ENCODE measurements around the gene SOD1. TPM values are rescaled to one million over a fixed set of nuclear protein-coding genes. Genes with fewer than 3 reads are reported as not detected.
A peak's percentile ranks its signal among the peaks of the same experiment; 100 is the strongest.

SOD1 gene
- total RNA-seq, 1 experiment from 2014 or later: 380 TPM

DNA sequence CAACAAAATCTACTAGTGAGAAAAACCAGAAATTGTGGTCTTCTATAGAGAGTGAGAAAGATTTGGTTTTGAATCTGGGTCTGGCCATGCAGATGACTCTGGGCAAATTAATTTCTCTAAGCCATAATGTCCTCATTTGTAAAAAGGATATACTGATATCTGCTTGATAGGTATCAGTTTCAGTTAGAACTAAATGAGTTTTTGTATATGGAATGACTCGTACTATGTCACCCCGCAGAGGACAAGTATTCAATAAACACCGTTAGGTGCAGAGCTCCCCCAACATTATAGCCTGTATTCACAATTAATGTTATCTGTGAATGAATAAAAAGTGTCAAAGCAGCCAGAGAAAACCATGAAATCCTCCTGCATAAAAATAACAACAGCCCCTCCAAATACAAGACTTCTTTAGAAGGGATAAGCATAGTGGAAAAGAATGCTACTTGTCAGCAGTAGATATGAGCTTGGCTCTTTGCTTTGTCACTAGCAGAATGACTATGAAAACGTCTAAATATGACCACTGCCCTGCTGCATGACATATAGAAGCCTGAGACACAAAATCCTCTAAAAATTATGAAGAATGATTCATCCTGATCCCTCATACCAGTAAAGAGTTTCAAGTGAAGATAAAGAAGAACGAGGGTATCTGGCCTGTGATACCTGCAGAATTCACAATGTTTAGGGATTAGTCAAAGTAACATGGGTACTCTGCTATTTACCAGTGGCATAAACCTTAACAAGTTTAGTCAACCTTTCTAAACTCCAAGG is 54.7 kb downstream of the SOD1 start:
- no peak overlapping the region for H3K4me3 ChIP-seq (ENCODE audit: low read depth, low read length, poor library complexity, severe bottlenecking)
- H3K9me3 ChIP-seq (ENCODE audit: low read depth, low read length, poor library complexity, severe bottlenecking): no peaks in the 10 kb centered on the region
- intact Hi-C loops (cut with micrococcal nuclease; ENCODE audit: unreplicated experiment): no loop called here
- ChIA-PET CTCF (no interaction called here), POLR2A (ENCODE audit: low non-redundant PET) (no interaction called here)
- peak; percentile 22 for DNase-seq (ENCODE audit: low spot score)
- H3K27me3 ChIP-seq (replicated peaks; ENCODE audit: insufficient read depth, low read depth, low read length, poor library complexity): no peaks in the 10 kb centered on the region
- TF ChIP-seq, protein P1, sequence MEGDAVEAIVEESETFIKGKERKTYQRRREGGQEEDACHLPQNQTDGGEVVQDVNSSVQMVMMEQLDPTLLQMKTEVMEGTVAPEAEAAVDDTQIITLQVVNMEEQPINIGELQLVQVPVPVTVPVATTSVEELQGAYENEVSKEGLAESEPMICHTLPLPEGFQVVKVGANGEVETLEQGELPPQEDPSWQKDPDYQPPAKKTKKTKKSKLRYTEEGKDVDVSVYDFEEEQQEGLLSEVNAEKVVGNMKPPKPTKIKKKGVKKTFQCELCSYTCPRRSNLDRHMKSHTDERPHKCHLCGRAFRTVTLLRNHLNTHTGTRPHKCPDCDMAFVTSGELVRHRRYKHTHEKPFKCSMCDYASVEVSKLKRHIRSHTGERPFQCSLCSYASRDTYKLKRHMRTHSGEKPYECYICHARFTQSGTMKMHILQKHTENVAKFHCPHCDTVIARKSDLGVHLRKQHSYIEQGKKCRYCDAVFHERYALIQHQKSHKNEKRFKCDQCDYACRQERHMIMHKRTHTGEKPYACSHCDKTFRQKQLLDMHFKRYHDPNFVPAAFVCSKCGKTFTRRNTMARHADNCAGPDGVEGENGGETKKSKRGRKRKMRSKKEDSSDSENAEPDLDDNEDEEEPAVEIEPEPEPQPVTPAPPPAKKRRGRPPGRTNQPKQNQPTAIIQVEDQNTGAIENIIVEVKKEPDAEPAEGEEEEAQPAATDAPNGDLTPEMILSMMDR (conservative IDR thresholded peaks at IDR 0.05; ENCODE audit: low read depth, low read length): no peak
- no peak for TF ChIP-seq EZH2 (IDR thresholded peaks at IDR 0.05; ENCODE audit: borderline replicate concordance, low read depth, low read length, poor library complexity, severe bottlenecking)
- peaks cover 34% of the 10 kb centered on the region for H3K4me1 ChIP-seq (ENCODE audit: insufficient read depth, low read length, poor library complexity, severe bottlenecking)
- H3K27ac ChIP-seq (ENCODE audit: low read depth, low read length, poor library complexity, severe bottlenecking): peak overlapping the region; percentile 19
- no peaks in the 10 kb centered on the region for H3K36me3 ChIP-seq (ENCODE audit: insufficient read depth, low read length, poor library complexity, severe bottlenecking)
- no TSS peak for BruUV-seq (replicated peaks)

DNA sequence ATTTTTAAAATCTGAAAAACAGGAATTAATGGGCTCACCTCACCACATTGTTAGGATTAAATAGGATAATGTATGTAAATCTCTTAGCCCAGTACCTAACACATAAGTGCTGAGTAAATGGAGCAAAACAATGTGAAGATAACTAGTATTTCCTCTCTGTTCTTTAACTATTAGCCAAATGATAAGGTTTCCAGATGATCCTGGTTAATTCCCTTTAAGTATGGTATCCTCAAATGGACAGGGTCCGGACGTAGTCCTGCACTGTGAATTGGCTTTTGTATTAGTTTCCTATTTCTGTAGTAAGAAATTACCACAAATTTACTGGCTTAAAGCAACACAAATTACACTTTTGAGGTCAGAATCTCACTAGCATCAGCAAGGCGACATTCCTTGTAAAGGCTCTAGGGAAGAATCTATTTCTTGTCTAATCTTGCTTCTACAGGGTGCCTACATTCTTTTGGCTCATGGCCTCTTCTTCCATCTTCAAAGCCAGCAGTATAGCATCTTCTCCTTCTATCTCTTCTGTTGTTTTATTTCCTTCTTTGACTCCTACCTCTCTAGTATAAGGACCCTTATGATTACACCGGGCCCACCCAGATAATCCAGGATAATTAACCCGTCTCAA is 55.4 kb downstream of the SOD1 start:
- H3K4me1 ChIP-seq (ENCODE audit: insufficient read depth, low read length, poor library complexity, severe bottlenecking): peaks cover 31% of the 10 kb centered on the region
- DNase-seq (ENCODE audit: low spot score): peak; percentile 33
- BruUV-seq (replicated peaks): no TSS peak
- ChIA-PET POLR2A (ENCODE audit: low non-redundant PET) (no interaction called here), CTCF (no interaction called here)
- no peak for TF ChIP-seq EZH2 (IDR thresholded peaks at IDR 0.05; ENCODE audit: borderline replicate concordance, low read depth, low read length, poor library complexity, severe bottlenecking)
- H3K27me3 ChIP-seq (replicated peaks; ENCODE audit: insufficient read depth, low read depth, low read length, poor library complexity): no peaks in the 10 kb centered on the region
- H3K27ac ChIP-seq (ENCODE audit: low read depth, low read length, poor library complexity, severe bottlenecking): peak overlapping the region; percentile 19
- H3K4me3 ChIP-seq (ENCODE audit: low read depth, low read length, poor library complexity, severe bottlenecking): no peak overlapping the region
- H3K9me3 ChIP-seq (ENCODE audit: low read depth, low read length, poor library complexity, severe bottlenecking): no peaks in the 10 kb centered on the region
- no peaks in the 10 kb centered on the region for H3K36me3 ChIP-seq (ENCODE audit: insufficient read depth, low read length, poor library complexity, severe bottlenecking)
- intact Hi-C loops (cut with micrococcal nuclease; ENCODE audit: unreplicated experiment): no loop called here

DNA sequence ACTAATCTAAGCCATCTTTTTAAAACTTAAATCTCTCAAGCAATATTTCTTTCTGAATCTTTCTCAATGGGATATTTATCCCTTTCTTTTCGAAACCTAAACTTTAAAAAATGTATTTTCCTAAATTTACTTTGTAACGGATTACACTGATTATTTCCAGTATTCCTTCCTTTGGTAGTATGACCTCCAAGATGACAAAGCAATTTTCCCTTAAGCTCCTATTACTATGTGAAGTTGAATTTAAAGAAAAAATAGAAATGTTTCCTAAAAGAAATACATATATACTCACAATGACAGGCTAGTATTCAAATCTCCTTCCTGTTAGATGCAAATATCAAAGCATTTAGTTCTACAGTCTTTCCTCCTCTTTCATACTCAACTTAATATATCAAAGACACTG is 56.6 kb downstream of the SOD1 start:
- Histone ChIP-seq H3K36me3 (ENCODE audit: insufficient read depth, low read length, poor library complexity, severe bottlenecking) (no peaks in the 10 kb centered on the region), H3K9me3 (ENCODE audit: low read depth, low read length, poor library complexity, severe bottlenecking) (no peaks in the 10 kb centered on the region), H3K27me3 (replicated peaks; ENCODE audit: insufficient read depth, low read depth, low read length, poor library complexity) (no peaks in the 10 kb centered on the region), H3K4me1 (ENCODE audit: insufficient read depth, low read length, poor library complexity, severe bottlenecking) (peaks cover 31% of the 10 kb centered on the region), H3K27ac (ENCODE audit: low read depth, low read length, poor library complexity, severe bottlenecking) (peak overlapping the region; percentile 21), H3K4me3 (ENCODE audit: low read depth, low read length, poor library complexity, severe bottlenecking) (no peak overlapping the region)
- BruUV-seq (replicated peaks): no TSS peak
- no peak for TF ChIP-seq EZH2 (IDR thresholded peaks at IDR 0.05; ENCODE audit: borderline replicate concordance, low read depth, low read length, poor library complexity, severe bottlenecking)
- TF ChIP-seq, protein P1 (conservative IDR thresholded peaks at IDR 0.05; ENCODE audit: low read depth, low read length): no peak
- intact Hi-C loops (cut with micrococcal nuclease; ENCODE audit: unreplicated experiment): no loop called here
- ChIA-PET POLR2A (ENCODE audit: low non-redundant PET) (no interaction called here), CTCF (no interaction called here)
- no peak for DNase-seq (ENCODE audit: low spot score)

Other genes with a start within 250 kb of the SOD1 start
- 57.0 and 58.0 TPM in 2 replicates for gene SCAF4, start 72.4 kb downstream of the SOD1 start, total RNA-seq (2021)
- gene HUNK, start 213.3 kb downstream of the SOD1 start, total RNA-seq (2021): 1.9 and 2.1 TPM in 2 replicates

Measured in A673 (cell line).